Activated CD4-positive, alpha-beta T cell treated with anti-CD3 and anti-CD28 coated beads, Interleukin-2, amount 50 U/mL, for 16 hours (primary cell): ENCODE data around the gene TRIM8.

Experiments
- DNase-seq: peaks from one replicate; pipeline ENCODE4 v3.0.0-alpha.2; 2020

TRIM8 gene

GRCh38 chr10:102616066-102616770 lies 28.1 kb upstream of the TRIM8 start:
- DNase-seq = no peak

DNA sequence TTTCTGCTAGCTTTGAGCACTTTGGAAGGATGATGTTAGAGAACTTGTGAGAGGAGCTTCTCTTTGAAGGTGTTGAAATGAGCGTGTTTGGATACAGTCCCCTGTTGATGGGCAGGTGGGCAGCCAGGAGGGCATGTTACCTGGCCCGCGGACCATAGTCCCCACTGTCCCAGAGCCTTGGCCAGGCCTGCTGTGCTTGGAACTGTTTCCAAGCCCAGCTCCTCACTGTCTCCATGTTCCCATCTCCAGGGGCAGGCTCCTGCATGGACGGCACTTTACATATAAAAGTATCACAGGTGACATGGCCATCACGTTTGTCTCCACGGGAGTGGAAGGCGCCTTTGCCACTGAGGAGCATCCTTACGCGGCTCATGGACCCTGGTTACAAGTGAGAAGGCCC lies 27.2 kb upstream of the TRIM8 start:
- DNase-seq = no peak

DNA sequence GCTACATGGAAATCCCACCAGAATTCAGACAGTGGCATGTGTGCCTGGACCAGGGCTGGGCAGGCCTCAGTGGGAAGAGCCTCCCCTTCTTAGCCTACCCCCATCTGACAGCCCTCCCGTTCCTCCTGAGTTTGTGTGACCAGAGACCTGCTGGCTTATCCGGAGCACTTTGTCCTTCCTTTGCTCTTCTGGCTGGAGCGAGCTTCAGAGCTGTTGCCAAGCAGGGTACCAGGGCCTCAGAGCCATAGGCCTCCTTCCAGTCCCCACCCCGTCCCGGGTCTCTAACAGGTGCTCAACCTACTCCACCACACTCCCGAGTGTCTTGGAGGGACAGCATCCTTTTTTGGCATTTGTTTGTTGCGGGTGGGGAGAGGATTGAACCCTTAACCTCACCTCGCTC lies 26.5 kb upstream of the TRIM8 start:
- DNase-seq = no peak

DNA sequence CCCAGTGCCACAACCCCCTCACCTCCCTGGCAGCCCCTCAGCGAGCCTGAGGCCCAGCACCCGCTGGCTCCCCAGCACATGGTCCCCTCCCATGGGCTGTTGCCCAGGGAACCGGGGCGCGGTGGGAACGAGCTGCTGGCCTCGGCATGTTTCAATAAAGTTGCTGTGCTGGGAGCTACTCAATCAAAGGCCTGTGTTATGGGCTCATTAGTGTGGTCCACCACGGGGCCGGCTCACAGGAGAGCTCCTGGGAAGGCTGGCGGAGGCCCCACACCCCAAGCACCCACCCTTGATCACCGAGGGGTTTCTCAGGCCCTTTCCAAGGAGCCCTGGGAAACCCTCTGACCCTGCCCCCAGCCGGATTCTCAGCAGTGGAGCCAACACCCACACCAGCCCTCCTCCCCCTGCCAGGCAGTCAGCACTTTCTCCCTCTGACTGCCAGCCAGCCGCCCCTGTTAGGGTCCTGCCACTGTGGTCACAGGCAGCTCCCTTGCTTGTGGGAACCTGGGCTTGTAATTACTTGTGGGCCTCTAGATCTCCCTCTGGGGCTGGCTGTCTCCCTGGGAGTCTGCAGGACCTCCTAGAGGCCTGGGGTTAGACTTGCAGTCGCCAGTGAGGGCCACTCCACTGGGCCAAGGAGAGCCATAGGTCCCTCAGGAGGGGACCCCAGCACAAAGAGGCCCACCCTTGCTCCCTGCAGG lies 24.8 kb upstream of the TRIM8 start:
- DNase-seq = no peak

- no peak for DNase-seq
These were observed 24.1 kb upstream of the TRIM8 start for GRCh38 chr10:102620138-102620590.

GRCh38 chr10:102620591-102621442 lies 23.5 kb upstream of the TRIM8 start:
- no peak for DNase-seq

DNA sequence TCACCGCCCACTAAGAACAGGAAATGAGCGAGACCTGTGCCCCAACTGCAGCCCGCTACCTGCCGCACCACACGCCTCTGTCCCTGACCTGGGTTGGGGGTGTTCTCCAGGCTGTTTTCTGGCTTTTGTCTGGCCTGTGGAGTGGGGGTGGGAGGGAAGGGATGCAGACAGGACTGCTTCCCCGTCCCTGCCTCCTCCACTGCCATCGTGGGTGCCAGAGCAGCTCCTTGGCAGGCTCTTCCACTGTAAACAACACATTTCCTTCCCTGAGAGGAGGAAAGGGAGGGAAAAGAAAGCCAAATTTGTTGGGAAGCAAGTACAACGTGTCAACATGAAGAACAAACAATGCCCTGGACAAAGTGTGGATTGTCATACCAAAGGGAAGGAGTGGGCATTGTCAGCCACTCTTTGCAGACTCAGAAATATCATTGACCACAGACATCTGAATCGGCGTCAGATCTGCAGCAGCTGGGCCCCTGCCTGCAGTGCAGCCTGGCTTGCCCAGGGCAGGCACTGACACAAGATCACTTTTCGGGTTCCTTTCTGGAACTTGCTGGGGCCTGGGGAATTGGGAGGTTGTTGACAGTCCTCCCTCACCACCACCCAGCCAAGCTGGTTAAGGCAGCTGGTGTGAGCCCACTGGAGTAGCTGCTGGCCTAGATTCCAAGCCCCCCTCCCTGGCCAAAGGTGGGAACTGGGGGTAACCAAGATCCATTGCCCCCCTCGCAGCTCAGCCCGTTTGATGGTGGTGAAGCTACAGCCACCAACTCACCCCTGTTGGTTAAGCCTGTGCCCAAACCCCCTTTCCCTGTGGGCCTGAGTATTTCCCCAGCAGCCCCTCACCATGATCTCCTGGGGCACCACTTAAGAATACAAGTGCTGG lies 22.6 kb upstream of the TRIM8 start:
- no peak for DNase-seq

DNA sequence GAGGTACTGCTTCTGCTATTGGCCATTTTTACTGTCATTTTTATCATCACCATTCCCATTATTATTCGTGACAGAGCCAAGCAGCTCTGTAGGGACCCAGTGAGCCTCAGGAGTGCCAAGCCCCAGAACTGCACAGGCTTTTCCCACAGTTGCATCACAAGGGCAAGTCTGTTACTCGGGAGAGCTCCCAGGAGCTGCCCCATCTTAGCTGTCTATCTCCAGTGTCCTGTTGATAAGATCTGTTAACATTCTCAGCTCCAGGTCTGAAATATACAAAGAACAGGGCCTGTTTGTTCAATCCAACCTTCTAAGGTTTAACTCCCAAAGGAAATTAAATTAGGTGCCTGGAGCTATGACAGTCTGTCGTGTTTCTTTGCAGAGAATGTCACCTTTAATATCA lies 20.2 kb upstream of the TRIM8 start:
- no peak for DNase-seq

DNA sequence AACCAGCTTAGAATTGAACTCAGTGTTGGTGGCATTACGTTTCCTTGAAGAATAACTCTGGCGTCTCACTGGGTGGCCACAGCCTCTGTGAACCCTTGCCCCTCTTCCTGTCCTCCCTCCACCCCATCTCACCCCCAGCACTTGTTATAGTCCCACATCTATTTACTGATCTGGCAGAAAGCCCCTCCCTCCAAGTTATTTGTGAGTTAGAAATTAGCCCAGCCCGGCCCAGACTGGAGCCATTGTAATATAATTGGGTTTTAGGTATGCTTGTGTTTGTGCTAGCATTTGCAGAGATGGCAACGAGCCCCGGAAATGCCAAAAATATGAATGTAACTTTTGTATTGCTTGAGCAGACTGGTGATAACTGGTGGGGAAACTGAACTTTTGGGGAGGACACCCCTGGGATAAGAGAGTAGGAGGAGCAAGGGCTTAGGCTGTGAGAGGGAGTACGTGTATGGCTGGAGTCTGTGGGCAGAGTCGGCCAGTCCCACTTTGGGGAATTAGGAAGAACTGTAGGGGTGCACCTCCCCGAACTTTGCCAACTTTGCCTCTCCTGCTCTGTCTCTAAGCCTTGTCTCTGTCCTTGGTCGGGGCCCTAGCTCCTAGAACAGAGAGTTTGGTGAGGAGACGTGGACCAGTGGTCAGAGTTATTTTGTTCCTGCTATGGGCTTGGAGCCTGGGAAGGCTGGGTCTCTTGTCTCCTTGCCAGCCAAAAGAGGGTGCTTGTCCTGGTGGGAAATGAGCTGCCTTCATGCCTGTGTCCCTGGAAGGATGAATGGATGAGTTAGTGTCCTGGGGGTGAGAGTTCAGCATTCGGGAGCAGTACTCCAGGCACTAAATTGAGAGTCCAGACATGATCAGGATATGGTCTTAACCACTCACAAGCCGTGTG lies 19.3 kb upstream of the TRIM8 start:
- no peak for DNase-seq

DNA sequence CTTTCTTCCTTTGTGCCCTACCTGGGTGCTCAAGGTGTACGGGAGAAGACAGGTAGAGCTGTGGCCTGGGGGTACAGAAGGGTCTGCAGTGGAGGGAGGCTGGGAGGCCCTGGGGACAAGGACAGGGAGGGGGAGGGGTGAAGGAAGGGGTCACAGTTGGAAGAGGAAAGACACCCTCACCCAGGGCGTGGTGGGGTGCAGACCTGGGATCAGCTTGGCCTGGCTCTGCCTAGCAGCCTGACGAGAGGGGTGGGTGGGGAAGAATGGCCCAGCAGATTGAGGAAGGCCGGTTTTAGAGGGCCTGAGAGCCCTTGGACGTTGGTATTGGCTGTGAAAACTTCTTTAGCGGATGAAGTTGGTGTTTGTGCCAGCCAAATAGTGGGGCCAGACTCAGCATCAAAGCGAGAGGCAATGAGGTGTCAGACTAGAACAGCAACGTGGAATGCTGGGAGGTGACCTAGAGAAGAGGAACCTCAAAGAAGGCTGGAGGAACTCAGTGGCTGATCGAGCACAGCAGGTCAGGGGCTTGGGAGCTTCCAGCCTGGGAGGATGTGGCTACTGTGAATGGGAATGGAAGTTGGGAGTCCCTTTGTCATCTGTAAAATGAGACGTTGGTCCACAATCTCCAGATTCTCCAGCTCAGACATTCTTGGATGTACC lies 18.1 kb upstream of the TRIM8 start:
- DNase-seq = no peak

GRCh38 chr10:102627291-102627735 lies 17.0 kb upstream of the TRIM8 start:
- DNase-seq = no peak

GRCh38 chr10:102627736-102628293 lies 16.5 kb upstream of the TRIM8 start:
- no peak for DNase-seq

DNA sequence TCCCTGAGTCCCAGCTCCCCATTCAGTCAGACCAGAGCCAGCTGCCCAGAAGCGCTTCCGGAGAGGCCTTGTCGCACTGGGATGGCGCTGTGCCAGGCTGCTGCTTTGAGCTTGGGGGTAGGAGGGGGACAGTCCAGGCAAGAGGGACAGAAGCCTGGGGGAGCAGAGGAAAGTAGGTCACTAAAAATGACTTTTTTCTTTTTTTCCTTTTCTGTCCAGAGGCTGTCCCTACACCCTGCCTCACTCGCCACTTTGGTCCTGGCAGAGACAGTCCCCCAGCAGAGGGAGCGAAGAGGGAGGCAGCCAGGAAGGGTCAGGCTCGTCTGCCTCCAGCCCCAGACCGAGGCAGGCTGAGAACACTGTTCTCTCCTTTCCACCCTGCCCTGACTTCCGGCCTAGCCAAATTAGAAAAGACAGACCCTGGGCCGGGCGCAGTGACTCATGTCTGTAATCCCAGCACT lies 15.8 kb upstream of the TRIM8 start:
- DNase-seq = no peak

GRCh38 chr10:102629661-102630614 lies 14.3 kb upstream of the TRIM8 start:
- no peak for DNase-seq

- DNase-seq = no peak
These were observed 13.6 kb upstream of the TRIM8 start for GRCh38 chr10:102630663-102631062.

- DNase-seq = no peak
These were observed 12.5 kb upstream of the TRIM8 start for GRCh38 chr10:102631525-102632393.

DNA sequence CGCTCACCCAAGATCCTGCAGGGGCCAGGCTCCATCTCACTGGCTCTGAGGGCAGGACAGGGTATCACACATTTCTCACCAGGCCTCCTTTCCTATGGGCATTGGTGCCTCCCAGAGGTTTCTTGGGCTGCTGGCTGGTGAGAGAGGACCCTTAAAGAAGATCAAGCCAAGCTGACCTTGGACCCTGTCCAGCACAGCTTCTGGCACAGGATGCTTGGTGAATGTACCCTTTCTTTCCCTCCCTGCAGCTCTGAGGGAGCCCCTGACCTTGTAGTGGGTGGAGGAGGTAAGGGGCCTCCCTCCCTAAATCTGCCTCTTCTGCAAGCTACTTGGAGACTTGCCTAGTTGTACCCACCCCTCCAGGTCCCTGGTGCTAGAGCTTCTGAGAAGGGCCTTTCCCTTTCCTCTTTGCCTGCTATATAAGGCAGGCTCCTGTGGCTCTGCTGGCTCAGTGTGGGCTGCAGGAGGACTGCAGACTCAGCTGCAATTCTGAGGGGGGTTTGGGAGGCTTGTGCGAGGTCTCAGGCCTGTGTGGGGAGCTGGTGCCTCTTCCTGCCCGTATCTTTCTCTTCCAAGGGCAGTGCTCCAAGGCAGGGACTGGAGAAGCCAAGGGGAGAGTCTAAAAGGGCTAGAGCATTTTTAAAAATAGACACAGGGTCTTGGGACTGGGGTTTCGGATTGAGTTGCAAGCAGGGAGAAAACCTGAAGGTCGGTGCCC lies 11.7 kb upstream of the TRIM8 start:
- DNase-seq = no peak
